ENCODE data around the gene TSHZ2.

The TSHZ2 gene

GRCh38 chr20:53223626-53224172 is 251.5 kb downstream of the TSHZ2 start:
- Histone ChIP-seq H3K4me1 (ENCODE audit: insufficient read depth, low read length) (no peaks in the 10 kb centered on the region), H3K4me3 (ENCODE audit: low read depth in 1 of 2, low read length in 2 of 2) (no peak overlapping the region), H3K9me3 (ENCODE audit: low read length) (no peaks in the 10 kb centered on the region), H3K27me3 (ENCODE audit: control insufficient read depth in 1 of 2, insufficient read depth in 2 of 2, low read length in 2 of 2) (no peaks in the 10 kb centered on the region), H3K36me3 (ENCODE audit: insufficient read depth, low read length) (no peaks in the 10 kb centered on the region), H3K9ac (ENCODE audit: low read length) (no peak overlapping the region), H3K27ac (ENCODE audit: low read depth, low read length) (no peak overlapping the region)

GRCh38 chr20:53224851-53225250 is 252.7 kb downstream of the TSHZ2 start:
- Histone ChIP-seq H3K36me3 (ENCODE audit: insufficient read depth, low read length) (no peaks in the 10 kb centered on the region), H3K27ac (ENCODE audit: low read depth, low read length) (no peak overlapping the region), H3K9me3 (ENCODE audit: low read length) (no peaks in the 10 kb centered on the region), H3K4me3 (ENCODE audit: low read depth in 1 of 2, low read length in 2 of 2) (no peak overlapping the region), H3K4me1 (ENCODE audit: insufficient read depth, low read length) (no peaks in the 10 kb centered on the region), H3K27me3 (ENCODE audit: control insufficient read depth in 1 of 2, insufficient read depth in 2 of 2, low read length in 2 of 2) (no peaks in the 10 kb centered on the region), H3K9ac (ENCODE audit: low read length) (no peak overlapping the region)

- no peak overlapping the region for H3K4me3 ChIP-seq (ENCODE audit: low read depth in 1 of 2, low read length in 2 of 2)
- no peaks in the 10 kb centered on the region for H3K36me3 ChIP-seq (ENCODE audit: insufficient read depth, low read length)
- no peak overlapping the region for H3K9ac ChIP-seq (ENCODE audit: low read length)
- no peak overlapping the region for H3K27ac ChIP-seq (ENCODE audit: low read depth, low read length)
- no peaks in the 10 kb centered on the region for H3K9me3 ChIP-seq (ENCODE audit: low read length)
- H3K27me3 ChIP-seq (ENCODE audit: control insufficient read depth in 1 of 2, insufficient read depth in 2 of 2, low read length in 2 of 2), result no peaks in the 10 kb centered on the region
- no peaks in the 10 kb centered on the region for H3K4me1 ChIP-seq (ENCODE audit: insufficient read depth, low read length)
Observed at GRCh38 chr20:53226826-53227225, 254.7 kb downstream of the TSHZ2 start.

- Histone ChIP-seq H3K9ac (ENCODE audit: low read length) (no peak overlapping the region), H3K27me3 (ENCODE audit: control insufficient read depth in 1 of 2, insufficient read depth in 2 of 2, low read length in 2 of 2) (no peaks in the 10 kb centered on the region), H3K27ac (ENCODE audit: low read depth, low read length) (no peak overlapping the region), H3K9me3 (ENCODE audit: low read length) (no peaks in the 10 kb centered on the region), H3K36me3 (ENCODE audit: insufficient read depth, low read length) (no peaks in the 10 kb centered on the region), H3K4me3 (ENCODE audit: low read depth in 1 of 2, low read length in 2 of 2) (no peak overlapping the region), H3K4me1 (ENCODE audit: insufficient read depth, low read length) (no peaks in the 10 kb centered on the region)
Observed at GRCh38 chr20:53227523-53227922, 255.4 kb downstream of the TSHZ2 start.

GRCh38 chr20:53231061-53231460 is 258.9 kb downstream of the TSHZ2 start:
- no peaks in the 10 kb centered on the region for H3K36me3 ChIP-seq (ENCODE audit: insufficient read depth, low read length)
- no peak overlapping the region for H3K4me3 ChIP-seq (ENCODE audit: low read depth in 1 of 2, low read length in 2 of 2)
- no peak overlapping the region for H3K27ac ChIP-seq (ENCODE audit: low read depth, low read length)
- no peaks in the 10 kb centered on the region for H3K9me3 ChIP-seq (ENCODE audit: low read length)
- no peaks in the 10 kb centered on the region for H3K27me3 ChIP-seq (ENCODE audit: control insufficient read depth in 1 of 2, insufficient read depth in 2 of 2, low read length in 2 of 2)
- H3K4me1 ChIP-seq (ENCODE audit: insufficient read depth, low read length), result no peaks in the 10 kb centered on the region
- H3K9ac ChIP-seq (ENCODE audit: low read length), result no peak overlapping the region

- Histone ChIP-seq H3K4me3 (ENCODE audit: low read depth in 1 of 2, low read length in 2 of 2) (no peak overlapping the region), H3K9ac (ENCODE audit: low read length) (no peak overlapping the region), H3K9me3 (ENCODE audit: low read length) (no peaks in the 10 kb centered on the region), H3K27ac (ENCODE audit: low read depth, low read length) (no peak overlapping the region), H3K27me3 (ENCODE audit: control insufficient read depth in 1 of 2, insufficient read depth in 2 of 2, low read length in 2 of 2) (no peaks in the 10 kb centered on the region), H3K4me1 (ENCODE audit: insufficient read depth, low read length) (no peaks in the 10 kb centered on the region), H3K36me3 (ENCODE audit: insufficient read depth, low read length) (no peaks in the 10 kb centered on the region)
Observed at GRCh38 chr20:53237461-53237860, 265.3 kb downstream of the TSHZ2 start.

GRCh38 chr20:53238121-53238660 is 266.0 kb downstream of the TSHZ2 start:
- no peaks in the 10 kb centered on the region for H3K27me3 ChIP-seq (ENCODE audit: control insufficient read depth in 1 of 2, insufficient read depth in 2 of 2, low read length in 2 of 2)
- H3K36me3 ChIP-seq (ENCODE audit: insufficient read depth, low read length), result no peaks in the 10 kb centered on the region
- no peaks in the 10 kb centered on the region for H3K4me1 ChIP-seq (ENCODE audit: insufficient read depth, low read length)
- H3K9ac ChIP-seq (ENCODE audit: low read length), result no peak overlapping the region
- no peak overlapping the region for H3K27ac ChIP-seq (ENCODE audit: low read depth, low read length)
- H3K4me3 ChIP-seq (ENCODE audit: low read depth in 1 of 2, low read length in 2 of 2), result no peak overlapping the region
- H3K9me3 ChIP-seq (ENCODE audit: low read length), result no peaks in the 10 kb centered on the region

- Histone ChIP-seq H3K4me1 (ENCODE audit: insufficient read depth, low read length) (no peaks in the 10 kb centered on the region), H3K4me3 (ENCODE audit: low read depth in 1 of 2, low read length in 2 of 2) (no peak overlapping the region), H3K36me3 (ENCODE audit: insufficient read depth, low read length) (no peaks in the 10 kb centered on the region), H3K9me3 (ENCODE audit: low read length) (no peaks in the 10 kb centered on the region), H3K27ac (ENCODE audit: low read depth, low read length) (no peak overlapping the region), H3K9ac (ENCODE audit: low read length) (no peak overlapping the region), H3K27me3 (ENCODE audit: control insufficient read depth in 1 of 2, insufficient read depth in 2 of 2, low read length in 2 of 2) (no peaks in the 10 kb centered on the region)
Observed at GRCh38 chr20:53243152-53243551, 271.0 kb downstream of the TSHZ2 start.

- Histone ChIP-seq H3K4me1 (ENCODE audit: insufficient read depth, low read length) (no peaks in the 10 kb centered on the region), H3K4me3 (ENCODE audit: low read depth in 1 of 2, low read length in 2 of 2) (no peak overlapping the region), H3K27me3 (ENCODE audit: control insufficient read depth in 1 of 2, insufficient read depth in 2 of 2, low read length in 2 of 2) (no peaks in the 10 kb centered on the region), H3K36me3 (ENCODE audit: insufficient read depth, low read length) (no peaks in the 10 kb centered on the region), H3K27ac (ENCODE audit: low read depth, low read length) (no peak overlapping the region), H3K9me3 (ENCODE audit: low read length) (no peaks in the 10 kb centered on the region), H3K9ac (ENCODE audit: low read length) (no peak overlapping the region)
Observed at GRCh38 chr20:53244711-53245110, 272.6 kb downstream of the TSHZ2 start.

GRCh38 chr20:53245574-53245973 is 273.4 kb downstream of the TSHZ2 start:
- no peak overlapping the region for H3K9ac ChIP-seq (ENCODE audit: low read length)
- no peaks in the 10 kb centered on the region for H3K4me1 ChIP-seq (ENCODE audit: insufficient read depth, low read length)
- H3K4me3 ChIP-seq (ENCODE audit: low read depth in 1 of 2, low read length in 2 of 2), result no peak overlapping the region
- H3K36me3 ChIP-seq (ENCODE audit: insufficient read depth, low read length), result no peaks in the 10 kb centered on the region
- no peak overlapping the region for H3K27ac ChIP-seq (ENCODE audit: low read depth, low read length)
- H3K9me3 ChIP-seq (ENCODE audit: low read length), result no peaks in the 10 kb centered on the region
- H3K27me3 ChIP-seq (ENCODE audit: control insufficient read depth in 1 of 2, insufficient read depth in 2 of 2, low read length in 2 of 2), result no peaks in the 10 kb centered on the region

- no peak overlapping the region for H3K27ac ChIP-seq (ENCODE audit: low read depth, low read length)
- no peaks in the 10 kb centered on the region for H3K36me3 ChIP-seq (ENCODE audit: insufficient read depth, low read length)
- H3K9ac ChIP-seq (ENCODE audit: low read length), result no peak overlapping the region
- no peaks in the 10 kb centered on the region for H3K27me3 ChIP-seq (ENCODE audit: control insufficient read depth in 1 of 2, insufficient read depth in 2 of 2, low read length in 2 of 2)
- H3K4me3 ChIP-seq (ENCODE audit: low read depth in 1 of 2, low read length in 2 of 2), result no peak overlapping the region
- no peaks in the 10 kb centered on the region for H3K4me1 ChIP-seq (ENCODE audit: insufficient read depth, low read length)
- H3K9me3 ChIP-seq (ENCODE audit: low read length), result no peaks in the 10 kb centered on the region
Observed at GRCh38 chr20:53247468-53248103, 275.4 kb downstream of the TSHZ2 start.

- Histone ChIP-seq H3K27ac (ENCODE audit: low read depth, low read length) (no peak overlapping the region), H3K4me1 (ENCODE audit: insufficient read depth, low read length) (no peaks in the 10 kb centered on the region), H3K4me3 (ENCODE audit: low read depth in 1 of 2, low read length in 2 of 2) (no peak overlapping the region), H3K27me3 (ENCODE audit: control insufficient read depth in 1 of 2, insufficient read depth in 2 of 2, low read length in 2 of 2) (no peaks in the 10 kb centered on the region), H3K9ac (ENCODE audit: low read length) (no peak overlapping the region), H3K9me3 (ENCODE audit: low read length) (no peaks in the 10 kb centered on the region), H3K36me3 (ENCODE audit: insufficient read depth, low read length) (peaks cover 7% of the 10 kb centered on the region)
Observed at GRCh38 chr20:53250456-53250855, 278.3 kb downstream of the TSHZ2 start.

Data from muscle layer of colon (tissue), 2 donors.